Stimulated activated CD8-positive, alpha-beta memory T cell treated with anti-CD3 and anti-CD28 coated beads, Interleukin-15, amount 100 ng/mL, for 4 hours (primary cell): ENCODE data around the gene RNF13.
"Not testable (repeated sequence)": the region's sequence is repeated elsewhere in the genome, so short reads cannot be mapped to it uniquely, and the experiment has no call there.

ENCODE experiments used
- DNase-seq, 2 donors: peaks; one replicate each; pipeline ENCODE4 v3.0.0-alpha.2; 2020; ENCODE audit warnings: low read depth in 2 of 2

RNF13 gene

GRCh38 chr3:149839896-149840295 lies 26.9 kb downstream of the RNF13 start:
- DNase-seq = no peak

- no peak for DNase-seq
Observed at GRCh38 chr3:149843502-149843901, 30.5 kb downstream of the RNF13 start.

- no peak for DNase-seq
Observed at GRCh38 chr3:149844091-149844490, 31.1 kb downstream of the RNF13 start.

GRCh38 chr3:149845570-149846244 lies 32.7 kb downstream of the RNF13 start:
- DNase-seq = no peak

GRCh38 chr3:149848238-149848637 lies 35.2 kb downstream of the RNF13 start:
- no peak for DNase-seq

- DNase-seq = no peak
Observed at GRCh38 chr3:149848688-149849087, 35.7 kb downstream of the RNF13 start.

GRCh38 chr3:149850787-149851584 lies 38.0 kb downstream of the RNF13 start:
- DNase-seq = no peak

- DNase-seq = no peak
Observed at GRCh38 chr3:149858911-149859310, 45.9 kb downstream of the RNF13 start.

- no peak for DNase-seq
Observed at GRCh38 chr3:149860881-149861280, 47.9 kb downstream of the RNF13 start.

- no peak for DNase-seq
Observed at GRCh38 chr3:149867563-149867962, 54.5 kb downstream of the RNF13 start.

- DNase-seq = no peak
Observed at GRCh38 chr3:149871855-149872254, 58.8 kb downstream of the RNF13 start.

GRCh38 chr3:149872589-149872988 lies 59.6 kb downstream of the RNF13 start:
- DNase-seq = no peak

- DNase-seq = no peak
Observed at GRCh38 chr3:149877668-149878067, 64.7 kb downstream of the RNF13 start.

- DNase-seq = no peak
Observed at GRCh38 chr3:149879872-149880271, 66.9 kb downstream of the RNF13 start.

- no peak for DNase-seq
Observed at GRCh38 chr3:149881879-149882278, 68.9 kb downstream of the RNF13 start.

GRCh38 chr3:149883134-149883533 lies 70.1 kb downstream of the RNF13 start:
- no peak for DNase-seq

GRCh38 chr3:149883860-149884259 lies 70.8 kb downstream of the RNF13 start:
- not testable (repeated sequence) for DNase-seq

GRCh38 chr3:149884848-149885247 lies 71.8 kb downstream of the RNF13 start:
- not testable (repeated sequence) for DNase-seq

- no peak for DNase-seq
Observed at GRCh38 chr3:149886957-149887356, 73.9 kb downstream of the RNF13 start.

GRCh38 chr3:149891621-149892020 lies 78.6 kb downstream of the RNF13 start:
- no peak for DNase-seq

GRCh38 chr3:149892371-149892770 lies 79.4 kb downstream of the RNF13 start:
- DNase-seq = no peak

GRCh38 chr3:149894205-149894604 lies 81.2 kb downstream of the RNF13 start:
- no peak for DNase-seq

- no peak for DNase-seq
Observed at GRCh38 chr3:149895339-149895738, 82.3 kb downstream of the RNF13 start.
